OCI-M2 (cell line): ENCODE results near the gene OR2A2.
"Not testable (repeated sequence)": the region's sequence is repeated elsewhere in the genome, so short reads cannot be mapped to it uniquely, and the experiment has no call there.

Experiments
- DNase-seq: peaks from one replicate; lab custom pipeline; 2025; ENCODE audit not compliant: unreplicated experiment; lab: John Stamatoyannopoulos, UW

OR2A2 gene

GRCh38 chr7:144109283-144109682, at the start of gene OR2A2:
Gene OR2A2 (plus strand): TSS chr7:144109583. CDS start chr7:144109583, 0 bp downstream.
- DNase-seq = no peak

GRCh38 chr7:144063710-144064109, 45.7 kb upstream of the OR2A2 start:
- DNase-seq = no peak

- DNase-seq = no peak
Observed at GRCh38 chr7:144069511-144069910, 39.9 kb upstream of the OR2A2 start, which contains the start of gene OR2A25. Gene OR2A25 (plus strand): TSS chr7:144069811. CDS start chr7:144074220, 4,409 bp downstream.

GRCh38 chr7:144069953-144070352, 39.4 kb upstream of the OR2A2 start:
- no peak for DNase-seq

DNA sequence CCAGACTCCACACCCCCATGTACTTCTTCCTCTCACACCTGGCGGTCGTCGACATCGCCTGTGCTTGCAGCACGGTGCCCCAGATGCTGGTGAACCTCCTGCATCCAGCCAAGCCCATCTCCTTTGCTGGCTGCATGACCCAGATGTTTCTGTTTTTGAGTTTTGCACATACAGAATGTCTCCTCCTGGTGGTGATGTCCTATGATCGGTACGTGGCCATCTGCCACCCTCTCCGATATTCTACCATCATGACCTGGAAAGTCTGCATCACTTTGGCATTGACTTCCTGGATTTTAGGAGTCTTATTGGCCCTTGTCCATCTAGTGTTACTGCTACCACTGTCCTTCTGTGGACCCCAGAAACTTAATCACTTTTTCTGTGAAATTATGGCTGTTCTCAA, 35.0 kb upstream of the OR2A2 start:
- no peak for DNase-seq

GRCh38 chr7:144085978-144086377, 23.4 kb upstream of the OR2A2 start, which contains the start of gene OR2A12:
Gene OR2A12 (plus strand): TSS chr7:144086278. CDS start chr7:144095108, 8,830 bp downstream.
- DNase-seq = no peak

GRCh38 chr7:144086730-144087129, 22.7 kb upstream of the OR2A2 start:
- no peak for DNase-seq

GRCh38 chr7:144087230-144087629, 22.2 kb upstream of the OR2A2 start:
- DNase-seq = no peak

DNA sequence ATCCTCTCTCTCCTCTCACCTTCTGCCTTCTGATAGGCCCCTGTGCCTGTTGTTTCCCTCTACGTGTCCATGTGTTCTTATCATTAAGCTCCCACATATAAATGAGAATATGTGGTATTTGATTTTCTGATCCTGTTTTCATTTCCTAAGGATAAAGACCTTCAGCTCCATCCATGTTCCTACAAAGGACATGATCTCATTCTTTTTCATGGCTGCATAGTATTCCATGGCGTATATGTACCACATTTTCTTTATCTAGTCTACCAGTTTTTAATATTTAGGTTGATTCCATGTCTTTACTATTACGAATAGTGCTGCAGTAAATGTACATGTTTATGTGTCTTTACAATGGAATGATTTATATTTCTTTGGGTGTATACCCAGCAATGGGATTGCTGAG, 18.7 kb upstream of the OR2A2 start:
- DNase-seq = no peak

DNA sequence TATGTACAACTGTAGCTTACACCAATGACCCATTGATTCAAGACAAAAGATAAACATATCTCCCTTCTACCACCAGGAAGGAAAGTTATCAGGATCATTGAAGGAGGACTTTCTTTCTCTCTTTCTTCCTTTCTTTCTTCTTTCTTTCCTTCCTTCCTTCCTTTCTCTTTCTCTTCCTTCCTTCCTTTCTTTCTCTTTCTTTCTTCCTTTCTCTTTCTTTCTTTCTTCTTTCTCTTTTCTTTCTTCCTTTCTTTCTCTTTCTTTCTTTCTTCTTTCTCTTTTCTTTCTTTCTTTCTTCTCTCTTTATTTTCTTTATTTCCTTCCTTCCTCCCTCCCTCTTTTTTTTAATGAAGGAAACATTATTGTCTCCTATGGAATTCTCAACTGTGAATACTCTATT, 10.6 kb upstream of the OR2A2 start:
- no peak for DNase-seq

DNA sequence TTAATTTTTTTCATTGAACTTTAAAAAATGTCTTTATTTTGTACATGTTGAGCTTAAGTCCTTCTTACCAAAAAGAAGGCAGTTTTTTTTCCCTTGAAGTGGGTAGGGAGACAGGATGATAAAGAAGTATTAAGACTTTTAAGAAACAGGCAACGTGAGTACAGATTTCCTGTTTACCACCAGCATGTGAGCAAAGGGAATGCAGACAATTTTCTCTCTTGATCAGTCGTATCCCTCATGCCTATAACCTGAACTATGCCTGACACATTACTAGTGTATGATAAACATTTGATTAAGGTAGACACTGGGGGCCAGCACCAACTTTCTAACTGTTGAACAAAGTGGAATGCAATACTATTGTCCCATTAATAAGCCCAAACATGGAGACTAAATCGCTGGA, 8.8 kb upstream of the OR2A2 start:
- no peak for DNase-seq

GRCh38 chr7:144102041-144102440, 7.3 kb upstream of the OR2A2 start:
- DNase-seq = no peak

- DNase-seq = no peak
Observed at GRCh38 chr7:144105211-144105610, 4.2 kb upstream of the OR2A2 start.

DNA sequence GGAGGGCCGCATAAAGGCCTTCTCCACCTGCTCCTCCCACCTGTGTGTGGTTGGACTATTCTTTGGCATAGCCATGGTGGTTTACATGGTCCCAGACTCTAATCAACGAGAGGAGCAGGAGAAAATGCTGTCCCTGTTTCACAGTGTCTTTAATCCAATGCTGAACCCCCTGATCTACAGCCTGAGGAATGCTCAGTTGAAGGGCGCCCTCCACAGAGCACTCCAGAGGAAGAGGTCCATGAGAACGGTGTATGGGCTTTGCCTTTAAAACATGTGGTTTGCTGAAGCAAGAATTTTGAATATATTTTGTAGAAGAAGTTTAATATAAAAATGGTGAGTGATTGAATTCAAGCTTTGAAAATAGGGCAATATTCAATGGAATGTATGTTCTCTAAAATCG, 889 bp downstream of the OR2A2 start:
- DNase-seq = no peak

DNA sequence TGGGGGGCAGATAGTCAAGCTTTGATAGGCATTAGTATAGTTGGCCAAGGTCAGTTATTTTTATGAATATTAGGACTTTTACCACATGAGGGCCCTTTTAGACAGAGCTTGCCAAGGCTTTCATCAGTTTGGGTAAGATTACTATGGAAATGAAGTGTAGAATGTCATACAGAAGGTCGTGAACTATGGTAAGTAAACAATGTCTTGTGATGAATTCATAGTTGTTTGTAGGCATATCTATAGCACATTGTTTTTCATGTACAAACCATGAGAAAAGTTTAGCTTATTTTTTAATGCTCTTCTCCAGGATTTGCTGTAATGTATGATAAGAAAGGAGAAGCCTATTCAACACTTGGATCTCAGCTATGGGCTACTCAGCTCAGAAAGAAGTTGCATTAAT, 4.3 kb downstream of the OR2A2 start:
- DNase-seq = no peak

DNA sequence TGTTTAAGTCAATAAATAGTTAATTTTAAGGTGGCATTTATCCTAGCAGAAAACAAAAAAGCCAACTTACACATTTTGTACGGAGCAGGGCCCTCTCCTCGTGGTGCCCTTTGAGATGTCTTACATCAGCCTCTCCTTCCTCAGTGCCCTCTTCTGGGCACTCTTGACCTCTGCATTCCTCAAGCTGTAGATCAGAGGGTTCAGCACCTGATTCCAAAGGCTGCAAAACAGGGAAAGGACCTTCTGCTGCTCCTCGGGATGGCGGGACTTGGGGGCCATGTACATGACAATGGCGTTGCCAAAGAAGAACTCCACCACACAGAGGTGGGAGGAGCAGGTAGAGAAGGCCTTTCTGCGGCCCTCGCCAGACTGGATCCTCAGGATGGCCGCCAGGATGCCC, 9.0 kb downstream of the OR2A2 start:
- DNase-seq = no peak

DNA sequence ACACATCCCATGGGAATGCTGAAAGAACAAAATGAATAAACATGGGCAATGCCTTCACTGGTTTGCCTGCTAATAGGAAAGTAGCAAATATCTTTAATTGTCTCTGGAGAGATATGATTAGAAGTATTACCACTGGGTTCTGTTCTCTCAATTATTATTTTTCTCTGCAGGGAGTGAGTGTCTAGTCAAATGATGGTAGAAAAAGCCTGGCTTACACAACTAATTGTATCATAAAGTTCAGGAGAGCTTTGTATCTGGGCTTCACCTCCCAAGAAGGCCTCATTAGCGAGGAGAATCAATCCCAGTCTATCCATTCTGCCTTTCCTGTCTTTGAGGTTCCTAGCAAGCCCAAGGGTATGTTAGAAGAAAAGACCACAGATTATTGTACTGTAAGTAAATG, 13.5 kb downstream of the OR2A2 start, which contains the start of gene OR2A14:
TSS of gene OR2A14 (plus strand) at position 301 of the 400 bp plus-strand sequence. CDS start 5,937 bp downstream, outside the sequence.
- DNase-seq = no peak

DNA sequence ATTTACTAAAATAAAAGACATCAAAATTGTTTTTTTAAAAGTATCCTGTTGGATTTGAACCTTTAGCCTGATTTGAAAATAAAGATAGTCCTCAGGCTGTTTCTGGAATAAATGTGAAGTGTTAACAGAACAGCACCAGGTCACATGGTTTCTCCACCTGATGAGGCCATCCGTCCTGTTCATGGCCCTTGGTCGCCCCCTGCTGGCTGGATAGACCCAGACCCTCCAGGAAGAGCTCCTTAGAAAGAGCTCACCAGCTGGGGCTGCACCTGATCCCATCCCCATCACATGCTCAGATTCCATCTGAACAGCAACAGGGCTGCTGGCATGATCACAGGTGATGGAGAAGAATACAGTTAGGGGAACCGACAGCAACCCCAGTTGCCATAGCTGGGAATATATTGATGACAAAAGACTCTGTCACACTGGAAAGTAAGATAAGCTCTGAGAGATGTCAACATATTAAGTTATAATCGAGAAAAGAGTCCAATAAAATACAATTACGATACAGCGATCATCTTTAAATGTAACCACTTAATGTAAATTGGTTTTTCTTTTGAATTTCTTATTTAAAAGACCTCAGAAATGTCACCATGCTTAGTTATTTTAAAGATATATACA, 18.4 kb downstream of the OR2A2 start:
- no peak for DNase-seq

DNA sequence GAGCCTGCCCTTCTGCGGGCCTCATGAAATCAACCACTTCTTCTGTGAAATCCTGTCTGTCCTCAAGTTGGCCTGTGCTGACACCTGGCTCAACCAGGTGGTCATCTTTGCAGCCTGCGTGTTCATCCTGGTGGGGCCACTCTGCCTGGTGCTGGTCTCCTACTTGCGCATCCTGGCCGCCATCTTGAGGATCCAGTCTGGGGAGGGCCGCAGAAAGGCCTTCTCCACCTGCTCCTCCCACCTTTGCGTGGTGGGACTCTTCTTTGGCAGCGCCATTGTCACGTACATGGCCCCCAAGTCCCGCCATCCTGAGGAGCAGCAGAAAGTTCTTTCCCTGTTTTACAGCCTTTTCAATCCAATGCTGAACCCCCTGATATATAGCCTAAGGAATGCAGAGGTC, 20.2 kb downstream of the OR2A2 start:
- DNase-seq = not testable (repeated sequence)

- no peak for DNase-seq
Observed at GRCh38 chr7:144130730-144131129, 21.3 kb downstream of the OR2A2 start.

DNA sequence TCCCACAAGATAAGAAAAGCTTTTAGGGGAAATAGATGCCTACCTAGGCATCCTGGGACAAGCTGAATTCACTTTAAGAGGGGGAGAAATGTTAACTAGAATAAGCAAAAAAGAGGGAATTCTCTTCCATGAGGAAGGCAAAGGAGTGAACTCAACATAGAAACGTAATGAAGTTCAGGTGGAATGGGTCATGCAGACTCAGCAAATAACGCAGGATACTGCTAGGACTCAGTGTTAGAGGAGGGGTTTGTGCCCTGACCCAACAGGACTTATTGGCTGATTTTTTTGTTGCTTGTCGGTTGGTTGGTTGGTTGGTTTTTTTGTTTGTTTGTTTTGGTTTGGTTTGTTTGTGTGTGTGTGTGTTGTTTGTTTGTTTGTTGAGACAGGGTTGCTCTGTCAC, 22.9 kb downstream of the OR2A2 start:
- DNase-seq = no peak

- DNase-seq = no peak
Observed at GRCh38 chr7:144133307-144133706, 23.9 kb downstream of the OR2A2 start.

GRCh38 chr7:144134116-144134515, 24.7 kb downstream of the OR2A2 start:
- no peak for DNase-seq
